H9 (cell line): ENCODE data around the gene SEH1L. TPM values are rescaled to one million over a fixed set of nuclear protein-coding genes. Genes with fewer than 3 reads are reported as not detected.

Experiments used
- DNase-seq: peaks from one replicate; pipeline ENCODE4 v3.0.0-alpha.2; 2017
- H2AFZ ChIP-seq: one replicate; pipeline ENCODE4 v1.6.1; 2013; ENCODE audit warnings: mild to moderate bottlenecking, low read length, control low read depth, moderate library complexity
- H2AK5ac ChIP-seq: 2 replicates; pipeline ENCODE4 v1.6.1; 2013; ENCODE audit warnings: low read length, control low read depth, mixed read lengths; ENCODE audit not compliant: insufficient read length
- H2BK120ac ChIP-seq: one replicate; pipeline ENCODE4 v1.6.1; 2013; ENCODE audit warnings: low read depth, mild to moderate bottlenecking, low read length, control low read depth, inconsistent platforms; ENCODE audit not compliant: poor library complexity, severe bottlenecking
- H2BK12ac ChIP-seq: 2 replicates; pipeline ENCODE4 v1.6.1; 2013; ENCODE audit warnings: low read length, control low read depth, mixed read lengths, low read depth; ENCODE audit not compliant: insufficient read length
- H2BK15ac ChIP-seq: 2 replicates; pipeline ENCODE4 v1.6.1; 2013; ENCODE audit warnings: low read depth, low read length, control low read depth
- H2BK20ac ChIP-seq: one replicate; pipeline ENCODE4 v1.6.1; 2013; ENCODE audit warnings: low read depth, mild to moderate bottlenecking, low read length, control low read depth, inconsistent platforms; ENCODE audit not compliant: poor library complexity, severe bottlenecking
- H2BK5ac ChIP-seq: 2 replicates; pipeline ENCODE4 v1.6.1; 2013; ENCODE audit warnings: low read length, control low read depth, mixed read lengths; ENCODE audit not compliant: insufficient read length
- H3K14ac ChIP-seq: 2 replicates; pipeline ENCODE4 v1.6.1; 2013; ENCODE audit warnings: low read length, control low read depth; ENCODE audit not compliant: insufficient read depth
- H3K18ac ChIP-seq: 2 replicates; pipeline ENCODE4 v1.6.1; 2013; ENCODE audit warnings: low read depth, mild to moderate bottlenecking, mixed read lengths, low read length, control low read depth; ENCODE audit not compliant: insufficient read length
- H3K23ac ChIP-seq: 2 replicates; pipeline ENCODE4 v1.6.1; 2013; ENCODE audit warnings: low read length, control low read depth, mixed read lengths, low read depth; ENCODE audit not compliant: insufficient read length
- H3K23me2 ChIP-seq: 2 replicates; pipeline ENCODE4 v1.6.1; 2013; ENCODE audit warnings: low read depth, mild to moderate bottlenecking, mixed read lengths, low read length, control low read depth; ENCODE audit not compliant: insufficient read length, poor library complexity, severe bottlenecking
- H3K27ac ChIP-seq: 2 replicates; pipeline ENCODE4 v1.5.1; 2013; ENCODE audit warnings: low read length, control low read depth, mixed read lengths, low read depth; ENCODE audit not compliant: insufficient read length
- H3K27me3 ChIP-seq: 2 replicates; pipeline ENCODE4 v1.6.1; 2013; ENCODE audit warnings: low read length, control low read depth, inconsistent platforms; ENCODE audit not compliant: insufficient read depth
- H3K4ac ChIP-seq: 2 replicates; pipeline ENCODE4 v1.6.1; 2013; ENCODE audit warnings: low read depth, mild to moderate bottlenecking, control low read depth, inconsistent platforms, low read length, moderate library complexity
- H3K4me1 ChIP-seq: 2 replicates; pipeline ENCODE4 v1.6.1; 2013; ENCODE audit warnings: low read length, control low read depth, inconsistent platforms; ENCODE audit not compliant: insufficient read depth
- H3K4me2 ChIP-seq: 2 replicates; pipeline ENCODE4 v1.6.1; 2013; ENCODE audit warnings: low read length, control low read depth, mixed read lengths; ENCODE audit not compliant: insufficient read length, insufficient read depth
- H3K56ac ChIP-seq: 2 replicates; pipeline ENCODE4 v1.6.1; 2013; ENCODE audit warnings: low read depth, mild to moderate bottlenecking, mixed read lengths, low read length, control low read depth; ENCODE audit not compliant: insufficient read length
- H3K79me1 ChIP-seq: 2 replicates; pipeline ENCODE4 v1.6.1; 2013; ENCODE audit warnings: low read depth, mild to moderate bottlenecking, moderate library complexity, low read length, control low read depth, inconsistent platforms; ENCODE audit not compliant: insufficient read depth, poor library complexity, severe bottlenecking
- H3K79me2 ChIP-seq: 2 replicates; pipeline ENCODE4 v1.6.1; 2013; ENCODE audit warnings: low read length, control low read depth, inconsistent platforms; ENCODE audit not compliant: insufficient read depth
- H3K9ac ChIP-seq: 2 replicates; pipeline ENCODE4 v1.6.1; 2013; ENCODE audit warnings: low read length, control low read depth, mixed read lengths; ENCODE audit not compliant: insufficient read length; ENCODE audit errors: extremely low read depth
- H3K9me3 ChIP-seq: one replicate; pipeline ENCODE4 v1.6.1; 2013; ENCODE audit warnings: low read depth, low read length, inconsistent platforms; ENCODE audit not compliant: control insufficient read depth
- H3T11ph ChIP-seq: one replicate; pipeline ENCODE4 v1.6.1; 2013; ENCODE audit warnings: mild to moderate bottlenecking, low read length, control low read depth, inconsistent platforms
- H4K20me1 ChIP-seq: one replicate; pipeline ENCODE4 v1.6.1; 2013; ENCODE audit not compliant: control insufficient read depth, insufficient read length, insufficient read depth
- H4K5ac ChIP-seq: 2 replicates; pipeline ENCODE4 v1.6.1; 2013; ENCODE audit warnings: low read depth, mild to moderate bottlenecking, mixed read lengths, low read length, control low read depth; ENCODE audit not compliant: insufficient read length
- H4K8ac ChIP-seq: replicated peaks from 2 replicates; pipeline ENCODE4 v1.6.1; 2013; ENCODE audit warnings: low read length, control low read depth, mixed read lengths, low read depth; ENCODE audit not compliant: insufficient read length
- H4K91ac ChIP-seq: 2 replicates; pipeline ENCODE4 v1.6.1; 2013; ENCODE audit warnings: low read depth, mild to moderate bottlenecking, moderate library complexity, mixed read lengths, low read length, control low read depth; ENCODE audit not compliant: insufficient read length
- H3K27ac Mint-ChIP-seq, 3 experiments: 2 replicates in 2 of 3; 3 replicates in 1 of 3; pipeline ENCODE4 v1.8.0; 2020 to 2021; ENCODE audit warnings: mixed read lengths in 3 of 3, mild to moderate bottlenecking in 1 of 3, moderate library complexity in 1 of 3
- H3K27me3 Mint-ChIP-seq: 2 replicates; pipeline ENCODE4 v1.8.0; 2021; ENCODE audit warnings: low read depth, mild to moderate bottlenecking, moderate library complexity, mixed read lengths
- H3K36me3 Mint-ChIP-seq, 3 experiments: 2 replicates in 2 of 3; 3 replicates in 1 of 3; pipeline ENCODE4 v1.8.0; 2020 to 2021; ENCODE audit warnings: low read depth in 3 of 3, mixed read lengths in 3 of 3; ENCODE audit not compliant: insufficient read depth in 1 of 3
- H3K4me1 Mint-ChIP-seq, 2 experiments: 2 replicates each; pipeline ENCODE4 v1.8.0; 2020; ENCODE audit warnings: mixed read lengths in 2 of 2
- H3K4me3 Mint-ChIP-seq, 2 experiments: 2 replicates in 1 of 2; 3 replicates in 1 of 2; pipeline ENCODE4 v1.8.0; 2020 to 2021; ENCODE audit warnings: mild to moderate bottlenecking in 2 of 2, mixed read lengths in 2 of 2, moderate library complexity in 1 of 2
- H3K9me3 Mint-ChIP-seq, 2 experiments: 2 replicates in 1 of 2; 3 replicates in 1 of 2; pipeline ENCODE4 v1.8.0; 2020; ENCODE audit warnings: mild to moderate bottlenecking in 2 of 2, mixed read lengths in 2 of 2, moderate library complexity in 1 of 2
- WGBS: extraction: QIAGEN DNeasy Blood & Tissue Kit; methylation state at CpG from one replicate; pipeline ENCODE4 v1.1.7; 2013; ENCODE audit warnings: missing lambda C conversion rate, low lambda C conversion rate, mixed read lengths; ENCODE audit not compliant: insufficient read length; ENCODE audit errors: extremely low coverage; 5-methylcytosine and 5-hydroxymethylcytosine counted together
- total RNA-seq: library from RNA; stranded (reverse); gene quantifications from 2 replicates; pipeline ENCODE4 v1.2.1, GENCODE V29; 2021
- TF ChIP-seq, protein P1 (sequence below): fragments of 200-600 bp; sonication (generic); conservative IDR thresholded peaks from 3 replicates; pipeline ENCODE4 v1.8.0; 2021; ENCODE audit warnings: antibody characterized with exemption, mild to moderate bottlenecking

Gene SEH1L
- total RNA-seq, 1 experiment from 2014 or later: 97.2 TPM

DNA sequence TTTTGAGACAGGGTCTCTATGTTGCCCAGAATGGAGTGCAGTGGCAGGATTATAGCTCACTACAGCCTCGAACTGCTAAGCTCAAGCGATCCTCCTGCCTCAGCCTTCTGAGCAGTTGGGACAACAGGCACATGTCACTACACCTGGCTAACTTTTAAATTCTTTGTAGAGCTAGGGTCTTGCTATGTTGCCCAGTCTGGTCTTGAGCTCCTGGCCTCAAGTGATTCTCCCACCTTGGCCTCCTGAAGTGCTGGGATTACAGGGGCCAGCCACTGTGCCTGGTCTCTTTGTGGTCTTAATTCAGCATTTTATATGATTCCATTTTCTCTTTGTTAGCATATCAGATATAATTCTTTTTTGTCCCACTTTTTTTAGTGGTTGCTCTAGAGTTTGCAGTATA lies 77.4 kb downstream of the SEH1L start:
- no CpG with 5 or more reads among the region's 2 CpGs for WGBS
- Histone ChIP-seq H3K79me1 (no peaks in the 10 kb centered on the region), H3K79me2 (no peaks in the 10 kb centered on the region), H3K4me1 (no peaks in the 10 kb centered on the region), H2BK120ac (no peak overlapping the region), H2AK5ac (no peak overlapping the region), H3K23ac (no peak overlapping the region), H3K14ac (no peak overlapping the region), H3K23me2 (no peaks in the 10 kb centered on the region), H2BK20ac (no peak overlapping the region), H3K27me3 (no peaks in the 10 kb centered on the region), H3K4me2 (no peak overlapping the region), H3K56ac (no peak overlapping the region), H4K5ac (no peak overlapping the region), H4K20me1 (no peaks in the 10 kb centered on the region), H2BK12ac (no peak overlapping the region), H4K91ac (no peak overlapping the region), H3K4ac (no peak overlapping the region), H3K27ac (no peak overlapping the region), H3K18ac (no peak overlapping the region), H4K8ac (no peak overlapping the region), H2AFZ (no peak overlapping the region), H3K9me3 (no peaks in the 10 kb centered on the region), H2BK15ac (no peak overlapping the region), H2BK5ac (no peak overlapping the region), H3K9ac (no peak overlapping the region), H3T11ph (no peak overlapping the region)
- Mint-ChIP-seq H3K4me1 (no peaks in the 10 kb centered on the region), H3K27me3 (no peaks in the 10 kb centered on the region), H3K36me3 (peaks cover 19 to 51% (median 41%) of the 10 kb centered on the region in 3 experiments; a peak in 6 of 7 replicates), H3K27ac (no peak overlapping the region), H3K4me3 (no peak overlapping the region), H3K9me3 (peaks cover 0 to 3% of the 10 kb centered on the region in 2 experiments; a peak in 1 of 5 replicates)
- TF ChIP-seq, protein P1, sequence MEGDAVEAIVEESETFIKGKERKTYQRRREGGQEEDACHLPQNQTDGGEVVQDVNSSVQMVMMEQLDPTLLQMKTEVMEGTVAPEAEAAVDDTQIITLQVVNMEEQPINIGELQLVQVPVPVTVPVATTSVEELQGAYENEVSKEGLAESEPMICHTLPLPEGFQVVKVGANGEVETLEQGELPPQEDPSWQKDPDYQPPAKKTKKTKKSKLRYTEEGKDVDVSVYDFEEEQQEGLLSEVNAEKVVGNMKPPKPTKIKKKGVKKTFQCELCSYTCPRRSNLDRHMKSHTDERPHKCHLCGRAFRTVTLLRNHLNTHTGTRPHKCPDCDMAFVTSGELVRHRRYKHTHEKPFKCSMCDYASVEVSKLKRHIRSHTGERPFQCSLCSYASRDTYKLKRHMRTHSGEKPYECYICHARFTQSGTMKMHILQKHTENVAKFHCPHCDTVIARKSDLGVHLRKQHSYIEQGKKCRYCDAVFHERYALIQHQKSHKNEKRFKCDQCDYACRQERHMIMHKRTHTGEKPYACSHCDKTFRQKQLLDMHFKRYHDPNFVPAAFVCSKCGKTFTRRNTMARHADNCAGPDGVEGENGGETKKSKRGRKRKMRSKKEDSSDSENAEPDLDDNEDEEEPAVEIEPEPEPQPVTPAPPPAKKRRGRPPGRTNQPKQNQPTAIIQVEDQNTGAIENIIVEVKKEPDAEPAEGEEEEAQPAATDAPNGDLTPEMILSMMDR: no peak
- DNase-seq: no peak
